HPDE6-E6E7 (cell line): Measurements from ENCODE around the gene ARF1.

ENCODE experiments used
- DNase-seq: peaks from one replicate; pipeline ENCODE4 v3.0.0; 2011; ENCODE audit warnings: missing footprints; ENCODE audit errors: extremely low spot score

ARF1 gene

GRCh38 chr1:228122921-228123441 is 40.5 kb downstream of the ARF1 start:
- DNase-seq, result no peak

DNA sequence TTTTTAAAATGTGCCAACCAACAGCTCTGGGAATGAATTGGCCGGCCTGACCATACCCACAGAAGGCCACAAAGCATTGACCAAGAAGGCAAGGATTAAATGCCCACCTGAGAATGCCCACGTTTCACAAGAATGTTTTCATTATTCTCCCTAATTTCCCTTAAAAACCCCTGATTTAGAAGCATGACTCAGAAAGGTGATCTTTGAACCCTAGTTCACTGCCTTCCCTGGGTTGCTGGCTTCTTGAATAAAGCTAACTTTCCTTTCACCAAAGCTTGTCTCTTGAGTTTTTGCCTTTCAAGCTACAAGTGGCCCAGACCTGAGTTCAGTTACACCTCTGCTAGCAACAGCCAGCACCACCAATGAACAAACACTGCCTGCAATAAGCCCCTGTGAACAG is 41.0 kb downstream of the ARF1 start:
- DNase-seq, result no peak

DNA sequence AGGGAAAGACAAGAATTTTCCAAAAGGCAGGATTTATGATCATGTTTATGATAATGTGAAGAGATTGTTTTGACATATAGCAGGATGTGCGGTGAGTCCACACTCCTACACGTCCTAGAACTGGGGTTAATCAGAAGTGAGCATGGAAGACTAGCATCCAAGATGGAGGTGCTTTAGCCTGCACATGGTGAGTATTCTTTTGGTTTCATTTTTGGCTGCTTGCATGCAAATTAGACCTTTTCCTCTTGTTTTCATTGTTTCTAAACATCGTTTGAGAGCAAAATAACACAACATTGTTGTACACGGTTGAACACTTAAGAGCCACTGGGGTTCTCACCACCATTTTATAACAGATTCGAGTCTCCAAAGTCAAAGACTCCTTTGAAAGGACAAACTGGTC is 42.7 kb downstream of the ARF1 start:
- DNase-seq, result no peak

- no peak for DNase-seq
These were observed 49.3 kb downstream of the ARF1 start for GRCh38 chr1:228131766-228132165.

DNA sequence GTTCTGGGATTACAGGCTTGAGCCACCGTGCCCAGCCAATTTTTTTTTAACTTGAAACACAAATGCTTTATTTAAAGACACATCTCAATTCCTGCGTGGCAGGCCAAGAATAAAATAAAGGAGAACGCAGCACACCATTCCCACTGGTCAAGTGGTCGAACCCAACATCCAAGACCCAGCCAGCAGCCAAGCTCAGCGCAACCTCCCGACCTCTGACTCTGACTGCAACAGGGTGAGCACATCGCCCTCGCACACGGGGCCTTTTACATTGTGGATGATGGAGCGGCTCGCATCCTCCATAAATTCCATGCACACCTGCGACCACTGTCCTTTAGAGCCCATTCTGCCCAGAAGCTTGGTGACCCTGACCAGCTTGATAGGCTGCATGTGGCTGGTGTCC is 52.1 kb downstream of the ARF1 start:
- DNase-seq, result no peak

DNA sequence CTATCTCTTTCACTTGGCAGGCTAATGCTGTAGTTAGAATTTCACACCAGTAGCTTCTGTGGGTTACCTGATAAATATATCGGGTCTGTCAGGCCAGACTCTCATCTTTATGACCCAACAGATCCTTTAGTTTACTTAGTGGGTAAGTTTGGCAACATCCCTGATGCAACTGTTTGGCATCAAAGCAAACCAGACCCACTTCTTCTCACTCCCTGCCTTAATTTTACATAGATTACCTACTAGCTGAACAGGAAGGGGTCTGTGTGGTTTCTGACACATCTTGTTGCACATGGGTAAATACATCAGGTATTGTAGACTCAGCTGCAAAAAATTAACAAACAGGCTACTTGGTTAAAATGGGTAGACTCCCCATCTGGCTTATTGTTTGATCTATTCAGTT is 54.4 kb downstream of the ARF1 start:
- no peak for DNase-seq

DNA sequence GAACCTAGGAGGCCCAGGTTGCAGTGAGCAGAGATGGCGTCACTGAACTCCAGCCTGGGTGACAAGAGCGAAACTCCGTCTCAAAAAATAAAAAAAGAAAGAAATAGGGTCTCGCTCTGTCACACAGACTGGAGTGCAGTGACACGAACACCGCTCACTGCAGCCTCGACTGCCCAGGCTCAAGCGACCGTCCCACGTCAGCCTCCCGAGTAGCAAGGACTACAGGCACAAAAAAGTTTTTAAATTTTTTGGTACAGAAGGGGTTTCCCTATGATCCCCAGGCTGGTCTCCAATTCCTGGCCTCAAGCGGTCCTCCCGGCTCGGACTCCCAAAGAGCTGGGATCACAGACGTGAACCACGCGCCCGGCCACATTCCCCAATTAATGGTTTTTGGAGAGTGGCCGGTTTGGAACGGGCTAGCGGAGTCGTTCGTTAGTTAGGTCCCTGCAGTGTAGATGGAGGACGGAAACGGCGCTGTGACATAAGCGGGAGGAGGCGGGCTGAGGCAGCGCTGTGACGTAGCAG is 57.0 kb downstream of the ARF1 start:
- no peak for DNase-seq

- peak; percentile 92 for DNase-seq
These were observed 57.6 kb downstream of the ARF1 start, which contains the start of gene GUK1 for GRCh38 chr1:228139931-228140723. TSS of gene GUK1 (plus strand) at chr1:228140279. CDS start at chr1:228140303, 24 bp downstream.

GRCh38 chr1:228140724-228141225 is 58.3 kb downstream of the ARF1 start:
- DNase-seq, result no peak

GRCh38 chr1:228141226-228142044 is 58.9 kb downstream of the ARF1 start:
- DNase-seq, result no peak

DNA sequence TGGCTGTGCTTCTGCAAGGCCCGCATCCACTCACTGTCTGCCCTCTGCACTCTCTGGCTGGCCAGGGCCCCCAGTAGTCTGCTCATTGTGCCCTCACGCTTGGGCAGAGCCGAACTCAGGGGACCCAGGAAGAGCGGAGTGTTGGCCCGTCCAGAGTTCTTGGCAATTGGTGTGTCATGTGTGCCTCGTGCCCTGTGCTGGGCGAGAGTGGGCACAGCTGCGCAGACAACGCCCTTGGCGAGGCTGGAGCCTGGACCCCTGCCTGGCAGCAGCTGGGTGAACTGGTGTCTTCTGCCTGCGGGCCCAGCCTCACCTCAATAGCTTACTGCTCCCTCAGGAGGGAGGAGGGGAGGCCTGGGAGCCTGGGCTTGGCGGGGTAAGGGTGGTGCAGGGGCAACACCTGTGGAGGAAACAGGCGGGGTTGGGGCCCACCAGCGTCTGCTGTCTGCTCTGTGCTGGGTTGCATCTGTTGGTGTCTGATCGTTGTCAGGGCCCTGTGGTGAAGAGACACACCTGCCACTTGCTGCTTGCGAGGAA is 59.7 kb downstream of the ARF1 start:
- no peak for DNase-seq

DNA sequence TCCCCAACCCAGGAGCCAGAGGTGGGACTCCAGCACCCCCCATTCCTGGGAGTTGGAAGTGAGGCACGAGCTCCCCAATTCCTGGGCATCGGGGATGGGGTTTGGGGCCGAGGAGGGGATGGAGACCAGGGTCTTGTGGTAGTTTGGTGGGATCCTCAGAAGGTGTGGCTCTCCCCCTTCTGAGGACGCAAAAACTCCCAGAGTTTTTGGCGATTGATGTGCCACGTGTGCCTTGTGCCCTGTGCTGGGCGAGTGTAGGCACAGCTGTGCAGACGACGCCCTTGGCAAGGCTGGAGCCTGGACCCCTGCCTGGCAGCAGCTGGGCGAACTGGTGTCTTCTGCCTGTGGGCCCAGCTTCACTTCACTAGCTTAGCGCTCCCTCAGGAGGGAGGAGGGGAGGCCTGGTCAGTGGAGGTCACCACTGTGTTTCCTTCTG is 60.2 kb downstream of the ARF1 start:
- no peak for DNase-seq

DNA sequence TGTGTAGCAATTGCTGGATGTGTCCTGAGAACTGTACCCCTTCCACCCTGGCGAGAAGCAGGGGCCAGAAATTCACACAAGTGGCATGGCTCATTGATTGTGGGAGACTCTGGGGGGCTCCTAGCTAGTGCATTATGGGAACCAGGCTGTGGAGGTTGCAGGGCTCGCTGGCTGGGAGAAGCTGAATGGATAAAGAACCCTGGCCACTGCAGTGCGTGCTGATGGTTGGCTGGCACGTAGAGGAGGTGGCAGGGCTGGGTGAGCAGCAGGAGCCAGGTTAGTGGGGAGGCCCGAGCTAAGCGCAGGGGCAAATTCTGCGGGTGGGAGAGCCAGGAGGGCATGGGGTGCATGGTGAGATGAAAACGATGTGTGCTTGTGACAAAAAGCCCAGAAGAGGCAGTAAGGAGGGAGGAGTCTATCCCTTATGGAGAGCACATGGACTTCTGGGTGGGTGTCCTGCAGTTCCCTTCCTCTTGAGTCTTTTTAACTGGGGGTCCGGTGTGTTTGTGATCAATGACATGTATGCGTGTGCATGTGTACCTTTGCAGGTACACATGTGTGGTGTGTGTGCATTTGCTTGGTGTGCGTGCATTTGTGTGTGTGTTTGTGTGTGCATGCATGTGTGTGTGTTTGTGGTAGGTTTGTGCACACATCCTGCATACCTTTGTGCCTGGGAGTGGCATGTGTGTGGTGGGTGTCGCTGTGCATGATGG is 61.1 kb downstream of the ARF1 start:
- DNase-seq, result no peak

GRCh38 chr1:228144193-228144992 is 61.9 kb downstream of the ARF1 start:
- DNase-seq, result no peak

DNA sequence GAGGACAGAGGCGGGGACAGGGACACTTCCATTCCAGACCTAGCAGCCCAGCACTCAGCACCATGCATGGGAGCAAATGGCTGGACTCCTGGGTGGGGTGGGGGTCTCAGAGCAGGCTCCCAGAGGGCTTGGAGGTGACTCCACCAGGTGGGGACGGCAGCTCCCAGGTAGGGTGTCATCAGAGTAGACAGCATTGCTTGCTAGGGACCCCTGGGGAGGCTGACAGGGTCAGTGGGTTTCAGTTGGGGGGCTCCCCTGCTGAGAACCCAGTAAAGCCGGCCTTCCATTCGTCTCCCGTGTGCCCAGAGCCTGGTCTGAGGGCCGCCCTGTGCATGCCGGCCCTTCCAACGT is 62.5 kb downstream of the ARF1 start:
- DNase-seq, result no peak

DNA sequence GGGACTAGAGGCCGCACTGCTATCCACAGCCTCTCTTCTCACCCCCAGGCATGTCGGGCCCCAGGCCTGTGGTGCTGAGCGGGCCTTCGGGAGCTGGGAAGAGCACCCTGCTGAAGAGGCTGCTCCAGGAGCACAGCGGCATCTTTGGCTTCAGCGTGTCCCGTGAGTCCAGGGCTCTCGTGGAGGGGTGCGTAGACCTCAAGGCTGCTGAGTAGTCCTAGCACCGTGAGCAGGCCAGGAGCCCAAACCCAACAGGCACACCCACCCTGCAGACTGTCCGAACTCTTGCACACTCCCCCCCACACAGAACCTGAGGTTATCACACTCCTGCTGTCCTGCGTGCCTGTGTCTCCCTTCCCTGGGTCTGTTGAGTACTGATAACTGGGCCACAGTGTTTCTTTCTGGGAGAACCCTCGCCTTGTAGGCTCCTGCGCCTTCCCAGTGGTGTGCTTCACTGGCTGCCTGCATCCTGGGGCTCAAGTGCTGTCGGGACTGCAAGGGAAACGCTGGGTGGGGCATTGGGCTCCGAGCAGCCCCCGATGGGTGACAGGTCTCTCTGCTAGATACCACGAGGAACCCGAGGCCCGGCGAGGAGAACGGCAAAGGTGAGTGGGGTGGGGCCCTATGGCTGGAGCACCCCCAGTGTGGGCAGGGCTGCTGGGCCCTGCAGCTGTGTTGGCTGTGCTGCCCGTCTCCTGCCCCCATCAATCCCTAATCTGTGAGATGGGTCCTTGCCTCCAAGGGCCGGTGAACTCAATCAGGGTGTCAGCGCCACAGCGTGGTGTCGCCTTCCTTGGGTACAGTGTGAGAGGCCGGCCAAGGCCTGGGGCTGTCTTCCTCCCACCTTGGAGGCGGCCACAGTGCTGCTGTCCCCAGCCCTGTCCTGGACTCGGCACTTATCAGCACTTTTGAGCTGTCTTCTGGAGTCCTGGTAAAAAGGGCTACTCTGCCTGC is 63.2 kb downstream of the ARF1 start:
- DNase-seq, result no peak

GRCh38 chr1:228146417-228147150 is 64.1 kb downstream of the ARF1 start:
- DNase-seq, result no peak

GRCh38 chr1:228147151-228147693 is 64.7 kb downstream of the ARF1 start:
- DNase-seq, result no peak
